ENCODE measurements around the gene TRAPPC5.

Gene TRAPPC5

DNA sequence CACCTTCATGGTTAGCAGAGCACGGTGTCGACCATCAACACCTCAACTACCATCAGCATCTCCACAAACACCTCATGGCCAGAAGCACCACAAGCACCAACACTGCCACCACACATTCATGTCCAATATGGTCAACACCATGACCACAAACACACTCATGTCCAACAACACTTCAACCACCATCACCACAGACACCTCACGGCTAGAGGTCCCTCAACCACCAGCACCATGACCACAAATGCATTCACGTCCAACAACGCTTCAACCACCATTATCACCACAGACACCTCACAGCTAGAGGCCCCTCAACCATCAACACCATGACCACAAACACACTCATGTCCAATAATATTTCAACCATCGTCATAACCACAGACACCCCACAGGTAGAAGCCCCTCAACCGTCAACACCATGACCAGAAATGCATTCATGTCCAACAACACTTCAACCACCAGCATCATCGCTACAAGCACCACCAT is 10.2 kb downstream of the TRAPPC5 start:
- in situ Hi-C loops (cut with MboI; ENCODE audit: low sequenced_read_pairs), result no loop called here
- Histone ChIP-seq H3K27me3 (ENCODE audit: low read depth) (no peaks in the 10 kb centered on the region), H3K9me3 (no peaks in the 10 kb centered on the region), H3K36me3 (replicated peaks) (no peaks in the 10 kb centered on the region), H3K4me3 (no peak overlapping the region), H3K4me1 (no peaks in the 10 kb centered on the region)
- no peak for DNase-seq (ENCODE audit: low spot score in 2 of 2)

- Histone ChIP-seq H3K27me3 (ENCODE audit: low read depth) (no peaks in the 10 kb centered on the region), H3K9me3 (no peaks in the 10 kb centered on the region), H3K36me3 (replicated peaks) (no peaks in the 10 kb centered on the region), H3K4me3 (no peak overlapping the region), H3K4me1 (no peaks in the 10 kb centered on the region)
- in situ Hi-C loops (cut with MboI; ENCODE audit: low sequenced_read_pairs), result no loop called here
- DNase-seq (ENCODE audit: low spot score in 2 of 2), result no peak
These were observed 10.9 kb downstream of the TRAPPC5 start for GRCh38 chr19:7691497-7691896.

DNA sequence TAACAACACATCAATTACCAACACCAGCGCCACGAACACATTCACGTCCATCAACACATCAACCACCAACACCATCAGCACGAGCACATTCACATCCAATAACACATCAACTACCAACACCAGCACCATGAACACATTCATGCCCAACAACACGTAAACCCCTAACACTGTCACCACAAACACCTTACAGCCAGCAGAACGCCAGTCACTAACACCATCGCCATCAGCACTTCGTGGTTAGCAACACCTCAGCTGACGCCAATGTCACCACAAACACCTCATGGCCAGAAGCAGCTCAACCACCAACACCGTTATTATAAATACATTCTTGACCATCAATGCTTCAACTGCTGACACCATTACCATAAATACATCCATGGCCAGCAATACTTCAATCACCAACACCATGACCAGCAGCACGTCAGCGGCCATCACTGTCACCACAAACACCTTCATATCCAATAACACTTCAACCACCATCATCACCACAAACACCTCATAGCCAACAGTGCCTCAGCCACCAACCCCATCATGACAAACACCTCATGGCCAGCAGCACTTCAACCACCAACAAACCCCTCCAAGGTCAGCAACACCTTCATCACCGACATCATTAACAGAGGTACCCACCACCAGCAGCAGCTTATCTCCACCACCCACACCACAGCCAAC is 11.9 kb downstream of the TRAPPC5 start:
- Histone ChIP-seq H3K36me3 (replicated peaks) (no peaks in the 10 kb centered on the region), H3K4me3 (no peak overlapping the region), H3K27me3 (ENCODE audit: low read depth) (peaks cover 6% of the 10 kb centered on the region), H3K4me1 (no peaks in the 10 kb centered on the region), H3K9me3 (no peaks in the 10 kb centered on the region)
- in situ Hi-C loops (cut with MboI; ENCODE audit: low sequenced_read_pairs), result no loop called here
- DNase-seq (ENCODE audit: low spot score in 2 of 2), result no peak

- Histone ChIP-seq H3K9me3 (no peaks in the 10 kb centered on the region), H3K4me1 (no peaks in the 10 kb centered on the region), H3K4me3 (no peak overlapping the region), H3K27me3 (ENCODE audit: low read depth) (peaks cover 16% of the 10 kb centered on the region), H3K36me3 (replicated peaks) (no peaks in the 10 kb centered on the region)
- in situ Hi-C loops (cut with MboI; ENCODE audit: low sequenced_read_pairs), result no loop called here
- no peak for DNase-seq (ENCODE audit: low spot score in 2 of 2)
These were observed 13.9 kb downstream of the TRAPPC5 start for GRCh38 chr19:7694499-7694898.

- no peaks in the 10 kb centered on the region for H3K9me3 ChIP-seq
- H3K27me3 ChIP-seq (ENCODE audit: low read depth), result peaks cover 16% of the 10 kb centered on the region
- in situ Hi-C loops (cut with MboI; ENCODE audit: low sequenced_read_pairs), result no loop called here
- no peaks in the 10 kb centered on the region for H3K4me1 ChIP-seq
- H3K36me3 ChIP-seq (replicated peaks), result no peaks in the 10 kb centered on the region
- no peak for DNase-seq (ENCODE audit: low spot score in 2 of 2)
- no peak overlapping the region for H3K4me3 ChIP-seq
These were observed 17.2 kb downstream of the TRAPPC5 start for GRCh38 chr19:7697721-7698287.

- no peak overlapping the region for H3K4me3 ChIP-seq
- peaks cover 16% of the 10 kb centered on the region for H3K27me3 ChIP-seq (ENCODE audit: low read depth)
- H3K36me3 ChIP-seq (replicated peaks), result no peaks in the 10 kb centered on the region
- in situ Hi-C loops (cut with MboI; ENCODE audit: low sequenced_read_pairs), result no loop called here
- no peaks in the 10 kb centered on the region for H3K9me3 ChIP-seq
- H3K4me1 ChIP-seq, result no peaks in the 10 kb centered on the region
- no peak for DNase-seq (ENCODE audit: low spot score in 2 of 2)
These were observed 17.9 kb downstream of the TRAPPC5 start for GRCh38 chr19:7698583-7698982.

- no peaks in the 10 kb centered on the region for H3K4me1 ChIP-seq
- H3K9me3 ChIP-seq, result no peaks in the 10 kb centered on the region
- no peak overlapping the region for H3K4me3 ChIP-seq
- no peak for DNase-seq (ENCODE audit: low spot score in 2 of 2)
- peaks cover 16% of the 10 kb centered on the region for H3K27me3 ChIP-seq (ENCODE audit: low read depth)
- in situ Hi-C loops (cut with MboI; ENCODE audit: low sequenced_read_pairs), result no loop called here
- no peaks in the 10 kb centered on the region for H3K36me3 ChIP-seq (replicated peaks)
These were observed 18.4 kb downstream of the TRAPPC5 start for GRCh38 chr19:7699003-7699402.

DNA sequence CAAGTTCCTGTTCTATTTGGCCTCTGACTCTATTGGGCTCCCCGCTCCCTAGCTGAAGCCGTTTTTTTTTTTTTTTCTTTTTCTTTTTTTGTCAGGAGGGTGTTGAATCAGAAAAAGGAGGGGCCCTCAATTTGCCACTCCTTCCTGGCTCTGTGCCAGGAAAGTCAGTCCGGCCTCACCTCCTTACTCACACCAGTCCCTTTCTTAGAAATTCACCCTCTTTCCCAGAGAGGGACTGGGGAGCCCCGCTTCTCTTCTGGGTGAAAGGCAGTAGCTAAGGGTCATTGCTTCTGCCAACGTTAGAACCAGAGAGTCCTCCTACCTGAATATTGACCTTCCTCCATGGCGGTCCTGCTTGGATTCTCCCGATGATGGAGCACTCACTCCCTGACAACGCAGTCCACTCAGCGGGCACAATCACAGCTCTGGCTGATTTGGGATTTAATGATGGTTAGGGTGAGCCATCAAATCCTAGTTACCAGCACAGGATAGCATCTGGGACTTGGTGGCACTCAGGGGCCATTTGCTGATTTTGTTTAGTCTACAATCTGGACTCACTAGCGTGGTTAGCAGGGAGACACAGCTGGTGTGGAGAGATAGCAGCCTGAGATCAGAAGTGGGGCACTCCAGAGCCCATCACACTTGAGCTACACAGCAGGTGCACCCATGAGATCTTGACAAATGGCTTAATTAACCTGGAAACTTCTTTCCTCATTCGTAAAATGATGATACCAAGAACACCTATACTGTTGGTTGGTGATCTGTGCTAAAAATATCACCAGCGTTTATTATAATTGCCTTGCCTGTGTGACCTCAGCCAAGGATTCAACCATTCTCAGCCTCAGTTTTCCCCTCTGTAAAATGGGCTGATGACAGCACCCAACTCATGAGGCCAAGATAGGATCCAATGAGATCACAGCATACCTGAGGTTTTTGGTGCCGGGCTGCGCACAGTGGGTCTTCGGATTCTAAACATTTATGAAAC is 19.1 kb downstream of the TRAPPC5 start:
- Histone ChIP-seq H3K4me1 (no peaks in the 10 kb centered on the region), H3K36me3 (replicated peaks) (no peaks in the 10 kb centered on the region), H3K9me3 (no peaks in the 10 kb centered on the region), H3K4me3 (no peak overlapping the region), H3K27me3 (ENCODE audit: low read depth) (peaks cover 16% of the 10 kb centered on the region)
- in situ Hi-C loops (cut with MboI; ENCODE audit: low sequenced_read_pairs), result no loop called here
- no peak for DNase-seq (ENCODE audit: low spot score in 2 of 2)

GRCh38 chr19:7701049-7701653 is 20.5 kb downstream of the TRAPPC5 start:
- H3K4me3 ChIP-seq, result no peak overlapping the region
- in situ Hi-C loops (cut with MboI; ENCODE audit: low sequenced_read_pairs), result no loop called here
- H3K36me3 ChIP-seq (replicated peaks), result no peaks in the 10 kb centered on the region
- no peaks in the 10 kb centered on the region for H3K4me1 ChIP-seq
- no peaks in the 10 kb centered on the region for H3K9me3 ChIP-seq
- no peak for DNase-seq (ENCODE audit: low spot score in 2 of 2)
- H3K27me3 ChIP-seq (ENCODE audit: low read depth), result peaks cover 16% of the 10 kb centered on the region

DNA sequence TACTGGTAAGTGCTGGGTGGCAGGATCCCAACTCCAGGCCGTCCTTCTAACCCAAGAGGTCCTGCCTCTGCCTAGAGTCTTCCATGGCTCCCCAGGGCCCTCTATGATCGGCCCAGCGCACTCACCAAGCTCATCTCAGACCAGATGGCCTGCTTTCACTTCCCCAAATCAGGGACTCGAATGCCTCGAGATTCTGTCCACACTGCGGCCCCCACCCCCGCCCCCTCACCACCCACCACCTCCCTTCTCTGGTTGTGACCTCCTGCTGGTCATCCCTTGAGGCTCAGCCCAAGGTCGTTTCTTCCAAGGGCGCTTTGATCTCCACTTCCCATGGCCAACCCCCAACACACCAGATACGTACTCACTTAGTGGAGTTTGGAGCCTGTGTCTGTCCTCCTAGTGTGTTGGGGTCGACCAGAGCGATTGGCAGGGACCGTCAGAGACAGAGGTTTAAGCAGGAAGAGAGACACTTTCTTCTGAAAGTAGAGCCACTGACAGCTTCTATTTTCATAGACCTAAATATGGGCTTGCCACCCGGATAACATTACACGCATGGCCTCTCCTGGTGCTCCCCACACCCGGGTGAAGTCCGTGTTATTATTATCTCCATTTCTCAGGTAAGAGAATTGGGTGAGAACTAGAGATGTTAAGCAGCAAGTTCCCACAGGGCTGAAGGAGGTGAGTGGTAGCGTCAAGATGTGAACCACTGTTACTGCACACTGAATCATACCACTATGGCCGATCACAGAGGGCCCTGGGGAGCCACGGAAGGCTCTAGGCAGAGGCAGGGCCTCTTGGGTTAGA is 21.2 kb downstream of the TRAPPC5 start, which contains the start of gene FCER2:
Gene FCER2, minus strand, starts transcription at position 478 of the 804 bp plus-strand sequence. CDS start 2,371 bp downstream, outside the sequence.
- no peaks in the 10 kb centered on the region for H3K36me3 ChIP-seq (replicated peaks)
- in situ Hi-C loops (cut with MboI; ENCODE audit: low sequenced_read_pairs), result no loop called here
- H3K4me3 ChIP-seq, result no peak within 1 kb of the TSS
- peaks cover 16% of the 10 kb centered on the region for H3K27me3 ChIP-seq (ENCODE audit: low read depth)
- no peaks in the 10 kb centered on the region for H3K9me3 ChIP-seq
- DNase-seq (ENCODE audit: low spot score in 2 of 2), result no peak
- H3K4me1 ChIP-seq, result no peaks in the 10 kb centered on the region

DNA sequence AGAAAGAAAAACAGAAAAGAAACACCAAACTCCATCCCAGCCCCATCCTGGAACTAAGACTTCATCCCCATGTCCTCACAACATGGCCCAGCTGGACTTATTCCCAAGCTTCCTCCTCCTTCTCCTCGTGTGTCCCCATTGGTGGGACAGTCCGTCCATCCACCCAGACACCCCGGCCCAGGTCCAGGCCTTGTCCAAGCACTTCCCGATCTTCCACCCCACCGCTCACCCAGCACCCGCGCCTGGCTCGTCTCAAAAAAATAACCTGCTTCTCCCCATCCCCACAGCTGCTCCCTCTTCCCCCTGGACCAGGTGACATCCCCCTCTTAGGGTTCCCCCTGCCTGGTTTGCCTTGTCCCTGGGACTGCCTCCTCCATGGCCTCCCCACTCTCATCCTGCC is 22.7 kb downstream of the TRAPPC5 start:
- in situ Hi-C loops (cut with MboI; ENCODE audit: low sequenced_read_pairs), result no loop called here
- Histone ChIP-seq H3K27me3 (ENCODE audit: low read depth) (peaks cover 7% of the 10 kb centered on the region), H3K4me3 (no peak overlapping the region), H3K9me3 (no peaks in the 10 kb centered on the region), H3K36me3 (replicated peaks) (no peaks in the 10 kb centered on the region), H3K4me1 (no peaks in the 10 kb centered on the region)
- DNase-seq (ENCODE audit: low spot score in 2 of 2), result no peak

DNA sequence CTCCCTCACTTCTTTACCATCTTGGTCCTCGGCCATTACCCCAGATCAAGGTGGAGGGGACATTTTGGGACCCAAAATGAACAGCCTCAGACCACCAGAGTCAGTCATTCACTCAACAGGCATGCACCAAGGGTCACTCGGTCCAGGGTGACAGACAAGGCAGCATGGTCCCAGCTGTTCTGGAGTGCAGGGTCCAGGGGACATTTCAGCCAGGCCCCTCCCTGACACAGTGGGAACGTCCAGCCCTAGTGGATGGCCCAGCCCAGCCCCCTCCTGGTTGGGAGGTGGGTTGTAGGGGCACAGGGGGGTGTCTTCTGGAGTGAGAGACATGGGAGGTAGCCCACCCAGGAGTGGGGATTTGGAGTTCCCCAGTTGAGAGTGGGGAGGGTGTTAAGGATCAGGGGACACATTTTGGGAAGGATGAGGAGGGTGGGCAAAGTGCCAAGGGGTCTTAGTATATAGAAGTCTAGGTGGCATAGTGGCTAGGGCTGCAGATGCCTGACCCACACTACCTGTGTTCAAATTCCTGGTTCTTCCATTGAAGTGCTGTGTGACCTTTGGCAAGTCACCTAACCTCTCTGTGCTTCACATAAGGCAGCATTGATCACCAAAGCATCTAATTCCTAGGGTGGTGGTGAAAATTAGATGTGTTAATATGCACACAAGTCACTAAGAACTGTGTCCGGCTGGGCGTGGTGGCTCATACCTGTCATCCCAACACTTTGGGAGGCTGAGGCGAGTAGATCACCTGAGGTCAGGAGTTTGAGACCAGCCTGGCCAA is 23.8 kb downstream of the TRAPPC5 start:
- H3K4me3 ChIP-seq, result no peak overlapping the region
- H3K4me1 ChIP-seq, result no peaks in the 10 kb centered on the region
- no peaks in the 10 kb centered on the region; the same call in 1 of the 2 replicates for H3K27me3 ChIP-seq (ENCODE audit: low read depth)
- no peaks in the 10 kb centered on the region for H3K9me3 ChIP-seq
- in situ Hi-C loops (cut with MboI; ENCODE audit: low sequenced_read_pairs), result loop anchor here (5.0 kb wide), 1 partner anchor 73 kb away; no protein-coding TSS in a partner anchor
- DNase-seq (ENCODE audit: low spot score in 2 of 2), result no peak
- H3K36me3 ChIP-seq (replicated peaks), result no peaks in the 10 kb centered on the region

Measured in HAP-1 (cell line).